Measurements from ENCODE around the gene GEMIN2. TPM values are rescaled to one million over a fixed set of nuclear protein-coding genes. Genes with fewer than 3 reads are reported as not detected.
"Not testable (repeated sequence)": the region's sequence is repeated elsewhere in the genome, so short reads cannot be mapped to it uniquely, and the experiment has no call there.

The GEMIN2 gene
- total RNA-seq, 2 experiments from 2014 or later = 25.4 to 26.7 TPM

- CTCF ChIA-PET = interaction anchor here (0.8 to 1.5 kb wide), 6 partner anchors 10 to 335 kb away, joined by 3 to 6 read pairs (median 4); partner anchors contain the start of genes FBXO33, GEMIN2 and TRAPPC6B
Measured at GRCh38 chr14:39097159-39097558, 17.0 kb upstream of the GEMIN2 start.

GRCh38 chr14:39099215-39099614, 14.9 kb upstream of the GEMIN2 start:
- not testable (repeated sequence) for H3K27ac Mint-ChIP-seq; H3K9me3 Mint-ChIP-seq (ENCODE audit: insufficient read depth); H3K27me3 Mint-ChIP-seq (ENCODE audit: low read depth); DNase-seq; ATAC-seq; H3K4me3 Mint-ChIP-seq
- ChIA-PET CTCF (interaction anchor here (1.5 kb wide), 1 partner anchor 8 kb away, joined by 3 read pairs; no protein-coding TSS in a partner anchor), POLR2A (interaction anchor here (1.3 kb wide), 1 partner anchor 333 kb away, joined by 6 read pairs; the partner anchor contains the start of gene FBXO33)
- H3K36me3 Mint-ChIP-seq (ENCODE audit: low read depth) = peaks cover 31% of the 10 kb centered on the region
- H3K4me1 Mint-ChIP-seq (ENCODE audit: low read depth) = peaks cover 45% of the 10 kb centered on the region

More at GRCh38 chr14:39097159-39097558, 17.0 kb upstream of the GEMIN2 start:
- Mint-ChIP-seq H3K36me3 (ENCODE audit: low read depth) (peaks cover 31% of the 10 kb centered on the region), H3K27me3 (ENCODE audit: low read depth) (no peaks in the 10 kb centered on the region), H3K4me3 (no peak overlapping the region), H3K27ac (peak overlapping the region; percentile 18), H3K4me1 (ENCODE audit: low read depth) (peaks cover 36% of the 10 kb centered on the region), H3K9me3 (ENCODE audit: insufficient read depth) (no peaks in the 10 kb centered on the region)
- POLR2A ChIA-PET = interaction anchor here (1.3 to 1.7 kb wide), 2 partner anchors 17 to 73 kb away, joined by 5 to 9 read pairs; partner anchors contain the start of genes GEMIN2 and TRAPPC6B
- ATAC-seq (peak; percentile 66), DNase-seq (no peak)

GRCh38 chr14:39099748-39100147, 14.4 kb upstream of the GEMIN2 start:
- Mint-ChIP-seq H3K27me3 (ENCODE audit: low read depth) (no peaks in the 10 kb centered on the region), H3K9me3 (ENCODE audit: insufficient read depth) (no peaks in the 10 kb centered on the region), H3K27ac (no peak overlapping the region), H3K4me3 (no peak overlapping the region), H3K4me1 (ENCODE audit: low read depth) (peaks cover 48% of the 10 kb centered on the region), H3K36me3 (ENCODE audit: low read depth) (peaks cover 26% of the 10 kb centered on the region)
- ChIA-PET POLR2A (interaction anchor here (1.3 kb wide), 1 partner anchor 332 kb away, joined by 6 read pairs; the partner anchor contains the start of gene FBXO33), CTCF (no interaction called here)
- DNase-seq (no peak), ATAC-seq (no peak)

- Mint-ChIP-seq H3K9me3 (ENCODE audit: insufficient read depth) (no peaks in the 10 kb centered on the region), H3K4me1 (ENCODE audit: low read depth) (peaks cover 47% of the 10 kb centered on the region), H3K27ac (peak overlapping the region; percentile 82), H3K27me3 (ENCODE audit: low read depth) (no peaks in the 10 kb centered on the region), H3K4me3 (peak overlapping the region; percentile 96), H3K36me3 (ENCODE audit: low read depth) (peaks cover 17% of the 10 kb centered on the region)
- ATAC-seq = peak; percentile 13
- ChIA-PET CTCF (interaction anchor here (0.7 to 2.5 kb wide), 5 partner anchors 11 to 328 kb away, joined by 3 to 15 read pairs (median 4); partner anchors contain the start of genes GEMIN2 and TRAPPC6B), POLR2A (interaction anchor here (0.6 to 4.6 kb wide), 12 partner anchors 9 to 330 kb away, joined by 3 to 37 read pairs (median 6); partner anchors contain the start of genes FBXO33, GEMIN2, PNN and TRAPPC6B)
- peak; percentile 29 for DNase-seq
Measured at GRCh38 chr14:39102265-39102968, 11.7 kb upstream of the GEMIN2 start.

- peak; percentile 95 for ATAC-seq
- DNase-seq = peak; percentile 88
- Mint-ChIP-seq H3K27me3 (ENCODE audit: low read depth) (no peaks in the 10 kb centered on the region), H3K4me1 (ENCODE audit: low read depth) (peaks cover 50% of the 10 kb centered on the region), H3K36me3 (ENCODE audit: low read depth) (peaks cover 14% of the 10 kb centered on the region), H3K4me3 (peak within 1 kb of the TSS; percentile 96), H3K27ac (peak within 1 kb of the TSS; percentile 97), H3K9me3 (ENCODE audit: insufficient read depth) (no peaks in the 10 kb centered on the region)
- CTCF ChIA-PET = interaction anchor here (0.7 to 2.5 kb wide), 5 partner anchors 10 to 327 kb away, joined by 3 to 15 read pairs (median 4); partner anchors contain the start of genes GEMIN2 and TRAPPC6B
- POLR2A ChIA-PET = interaction anchor here (0.7 to 4.6 kb wide), 13 partner anchors 9 to 329 kb away, joined by 3 to 37 read pairs (median 4); partner anchors contain the start of genes FBXO33, GEMIN2, PNN and TRAPPC6B
Measured at GRCh38 chr14:39102969-39103957, 10.9 kb upstream of the GEMIN2 start, which contains the start of gene SEC23A. SEC23A (minus strand) TSS chr14:39103235; CDS start chr14:39096118, 7,117 bp downstream.

GRCh38 chr14:39104078-39104801, 9.9 kb upstream of the GEMIN2 start:
- Mint-ChIP-seq H3K4me3 (peak overlapping the region; percentile 96), H3K27ac (peak overlapping the region; percentile 97), H3K36me3 (ENCODE audit: low read depth) (peaks cover 14% of the 10 kb centered on the region), H3K4me1 (ENCODE audit: low read depth) (peaks cover 53% of the 10 kb centered on the region)
- POLR2A ChIA-PET = interaction anchor here (0.7 to 4.6 kb wide), 10 partner anchors 10 to 328 kb away, joined by 3 to 37 read pairs (median 8); partner anchors contain the start of genes FBXO33, GEMIN2, PNN and TRAPPC6B
- not testable (repeated sequence) for H3K27me3 Mint-ChIP-seq (ENCODE audit: low read depth); DNase-seq; ATAC-seq; H3K9me3 Mint-ChIP-seq (ENCODE audit: insufficient read depth)
- CTCF ChIA-PET = interaction anchor here (1.6 to 2.5 kb wide), 3 partner anchors 9 to 324 kb away, joined by 3 to 15 read pairs (median 13); partner anchors contain the start of gene GEMIN2

GRCh38 chr14:39107591-39107996, 6.5 kb upstream of the GEMIN2 start:
- ChIA-PET CTCF (interaction anchor here (0.5 to 1.4 kb wide), 7 partner anchors 8 to 373 kb away, joined by 3 to 6 read pairs (median 3); no protein-coding TSS in a partner anchor), POLR2A (interaction anchor here (1.0 kb wide), 1 partner anchor 63 kb away, joined by 3 read pairs; the partner anchor contains the start of gene TRAPPC6B)
- H3K4me3 Mint-ChIP-seq = no peak overlapping the region
- ATAC-seq (no peak), DNase-seq (no peak)
- no peaks in the 10 kb centered on the region for H3K9me3 Mint-ChIP-seq (ENCODE audit: insufficient read depth)
- no peak overlapping the region for H3K27ac Mint-ChIP-seq
- peaks cover 2% of the 10 kb centered on the region for H3K27me3 Mint-ChIP-seq (ENCODE audit: low read depth)
- H3K4me1 Mint-ChIP-seq (ENCODE audit: low read depth) = peaks cover 31% of the 10 kb centered on the region
- peaks cover 7% of the 10 kb centered on the region for H3K36me3 Mint-ChIP-seq (ENCODE audit: low read depth)

- Mint-ChIP-seq H3K27me3 (ENCODE audit: low read depth) (peaks cover 2% of the 10 kb centered on the region), H3K9me3 (ENCODE audit: insufficient read depth) (no peaks in the 10 kb centered on the region), H3K4me1 (ENCODE audit: low read depth) (peaks cover 33% of the 10 kb centered on the region), H3K27ac (no peak overlapping the region), H3K36me3 (ENCODE audit: low read depth) (peaks cover 1% of the 10 kb centered on the region), H3K4me3 (no peak overlapping the region)
- POLR2A ChIA-PET = no interaction called here
- no peak for ATAC-seq
- CTCF ChIA-PET = no interaction called here
- no peak for DNase-seq
Measured at GRCh38 chr14:39108791-39109190, 5.3 kb upstream of the GEMIN2 start.

- Mint-ChIP-seq H3K4me3 (no peak overlapping the region), H3K27ac (no peak overlapping the region), H3K36me3 (ENCODE audit: low read depth) (peaks cover 6% of the 10 kb centered on the region), H3K4me1 (ENCODE audit: low read depth) (peaks cover 34% of the 10 kb centered on the region), H3K27me3 (ENCODE audit: low read depth) (peaks cover 2% of the 10 kb centered on the region), H3K9me3 (ENCODE audit: insufficient read depth) (no peaks in the 10 kb centered on the region)
- ATAC-seq = no peak
- DNase-seq = no peak
- ChIA-PET CTCF (interaction anchor here (1.0 kb wide), 1 partner anchor 316 kb away, joined by 3 read pairs; no protein-coding TSS in a partner anchor), POLR2A (no interaction called here)
Measured at GRCh38 chr14:39109893-39110715, 4.0 kb upstream of the GEMIN2 start.
